Pons (tissue), 1 donor: Measurements from ENCODE around the gene ARHGEF3.

ENCODE experiments used
- DNase-seq: peaks from one replicate; pipeline ENCODE4 v3.0.0-alpha.2; 2016; ENCODE audit warnings: low spot score

Gene ARHGEF3

DNA sequence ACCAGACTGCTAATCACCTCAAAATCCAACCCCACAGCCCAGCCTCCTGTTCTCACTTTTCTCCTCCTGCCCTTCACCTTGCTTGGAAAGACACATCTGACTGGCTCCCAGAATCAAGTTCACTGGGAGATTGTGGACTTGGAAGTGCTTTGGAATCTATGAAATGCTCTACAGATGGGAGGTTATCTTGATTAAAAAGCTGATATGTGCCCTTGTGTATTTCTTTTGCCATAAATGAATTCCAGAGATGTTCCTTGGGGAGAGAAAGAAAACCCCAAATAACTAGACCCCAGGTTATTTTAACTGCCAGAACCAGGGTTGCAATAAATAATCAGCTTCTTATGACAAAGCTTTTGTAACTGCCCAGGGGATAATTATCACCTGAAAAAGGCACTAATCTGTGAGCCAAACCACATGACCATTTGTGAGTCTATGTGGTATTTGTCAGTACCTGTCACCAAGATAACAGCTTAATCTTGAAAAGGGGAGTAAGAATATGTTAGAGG lies 21.7 kb upstream of the ARHGEF3 start:
- no peak for DNase-seq

GRCh38 chr3:56822501-56822900 lies 20.8 kb upstream of the ARHGEF3 start:
- DNase-seq, result no peak

DNA sequence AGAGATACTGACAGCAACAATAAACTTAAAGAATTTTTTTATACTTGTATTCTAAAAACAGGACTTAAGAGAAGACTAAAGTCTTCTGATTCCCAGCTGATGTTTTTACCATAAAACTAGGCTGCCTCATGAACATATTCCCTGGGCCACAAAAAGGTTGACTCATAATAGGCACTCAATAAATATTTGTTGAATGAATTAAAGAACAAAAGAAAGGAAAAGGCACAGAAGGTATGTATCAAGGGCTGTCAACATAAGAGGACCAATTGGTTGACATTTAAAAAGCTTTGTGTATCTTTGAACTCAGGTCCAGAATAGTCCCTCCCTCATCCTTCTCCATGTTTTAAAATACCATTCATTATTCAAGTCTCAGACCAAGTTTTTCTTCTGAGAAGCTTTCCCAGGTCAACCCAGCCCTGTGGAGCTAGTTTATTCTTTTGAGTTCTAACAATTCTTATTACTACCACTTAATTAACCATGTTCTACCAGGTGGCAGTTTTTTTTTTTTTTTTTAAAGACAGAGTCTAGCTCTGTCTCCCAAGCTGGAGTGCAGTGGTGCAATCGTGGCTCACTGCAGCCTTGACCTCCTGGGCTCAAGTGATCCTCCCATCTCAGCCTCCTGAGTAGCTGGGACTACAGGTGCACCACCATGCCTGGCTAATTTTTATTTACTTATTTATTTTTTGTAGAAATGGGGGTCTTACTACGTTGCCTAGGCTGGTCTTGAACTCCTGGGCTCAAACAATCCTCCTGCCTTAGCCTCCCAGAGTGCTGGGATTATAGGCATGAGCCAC lies 17.5 kb upstream of the ARHGEF3 start:
- DNase-seq, result no peak

DNA sequence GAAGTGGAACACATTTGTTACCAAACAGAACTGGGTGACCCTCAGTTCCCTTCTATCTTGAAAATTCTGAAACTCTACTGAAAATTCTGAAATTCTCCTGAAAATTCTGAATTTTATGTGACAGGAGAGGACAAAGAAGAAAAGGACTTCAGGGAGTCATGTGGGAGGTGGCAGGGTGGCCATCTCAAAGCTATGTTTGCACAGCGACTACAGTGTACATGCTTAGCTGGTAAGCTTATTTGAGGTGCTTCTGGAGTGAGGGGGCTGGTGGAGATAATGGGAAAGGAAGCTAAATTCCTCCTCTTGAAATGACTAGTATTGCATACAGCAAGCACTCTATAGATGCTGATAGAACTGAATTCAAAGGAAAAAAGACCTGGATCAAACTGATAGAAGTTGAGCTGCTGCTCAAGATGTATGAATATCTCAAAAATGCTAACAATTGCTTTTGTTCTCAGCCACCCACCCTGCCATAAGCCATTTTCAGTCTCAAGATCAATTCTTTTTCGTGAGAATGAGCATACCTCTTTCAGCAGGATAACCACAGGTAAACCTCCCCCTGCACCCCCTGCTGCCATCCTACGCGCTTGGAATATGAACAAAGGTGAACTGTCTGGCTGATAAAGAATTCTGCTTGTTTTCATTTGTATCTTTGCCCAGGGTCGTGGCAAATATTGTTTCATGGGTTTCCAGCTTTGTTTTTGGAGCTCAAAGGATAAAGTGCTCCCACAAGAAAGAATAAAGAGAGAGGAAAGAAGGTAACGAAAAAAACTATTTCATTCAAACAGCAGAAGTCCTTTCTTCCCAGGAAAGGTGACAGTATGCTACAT lies 16.6 kb upstream of the ARHGEF3 start:
- DNase-seq, result no peak

DNA sequence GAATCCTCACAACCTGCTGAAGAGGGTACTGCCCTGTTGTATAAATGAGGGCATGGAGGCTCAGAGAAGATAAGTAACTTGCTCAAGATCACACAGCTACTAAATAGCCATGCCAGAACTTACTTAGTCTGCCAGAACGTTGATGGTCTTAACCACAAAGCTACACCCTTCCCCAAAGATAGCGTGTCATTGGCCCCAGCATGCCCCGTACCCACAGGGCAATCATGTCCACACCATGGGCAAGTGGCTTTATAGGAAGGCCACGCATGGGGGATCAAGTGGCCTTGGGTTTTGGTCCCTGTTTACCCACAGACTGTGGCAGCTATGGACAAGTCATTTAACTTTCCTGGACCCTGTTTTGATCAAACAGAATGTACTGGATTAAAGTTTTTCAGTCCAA lies 15.9 kb upstream of the ARHGEF3 start:
- DNase-seq, result no peak

DNA sequence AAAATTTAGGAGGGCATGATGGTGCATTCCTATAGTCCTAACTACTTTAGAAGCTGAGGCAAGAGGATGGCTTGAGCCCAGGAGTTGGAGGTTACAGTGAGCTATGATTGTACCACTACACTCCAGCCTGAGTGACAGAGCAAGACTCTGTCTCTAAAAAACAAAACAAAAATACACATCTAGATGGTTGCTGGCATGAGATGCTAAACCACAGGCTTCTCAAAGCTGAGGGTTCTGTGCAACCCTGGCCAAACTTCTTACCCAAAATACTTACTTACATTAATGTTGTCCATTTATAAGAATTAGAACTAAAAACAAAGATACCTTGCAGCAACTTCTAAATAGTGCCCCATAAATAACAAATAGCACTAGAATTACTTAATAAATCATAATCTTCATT lies 14.3 kb upstream of the ARHGEF3 start:
- DNase-seq, result no peak

DNA sequence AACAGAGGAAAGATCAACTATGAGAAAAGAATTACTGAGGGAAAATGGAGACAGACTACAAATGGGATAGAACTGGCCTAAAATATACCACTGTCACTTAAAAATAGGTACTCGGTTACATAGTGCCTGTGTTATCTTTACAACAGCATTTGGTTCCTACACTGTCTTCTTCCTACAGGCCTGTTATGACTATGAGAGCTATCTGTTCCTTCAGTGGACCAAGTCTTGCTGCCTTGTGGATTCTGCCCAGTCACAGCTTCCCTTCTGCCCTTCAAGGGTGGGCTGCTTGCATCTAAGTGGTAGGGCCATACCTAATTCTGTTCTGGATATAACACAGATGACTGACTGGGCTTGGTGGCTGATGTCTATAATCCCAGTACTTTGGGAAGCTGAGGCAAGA lies 13.8 kb upstream of the ARHGEF3 start:
- DNase-seq, result no peak

GRCh38 chr3:56813653-56813960 lies 11.9 kb upstream of the ARHGEF3 start:
- DNase-seq, result no peak

DNA sequence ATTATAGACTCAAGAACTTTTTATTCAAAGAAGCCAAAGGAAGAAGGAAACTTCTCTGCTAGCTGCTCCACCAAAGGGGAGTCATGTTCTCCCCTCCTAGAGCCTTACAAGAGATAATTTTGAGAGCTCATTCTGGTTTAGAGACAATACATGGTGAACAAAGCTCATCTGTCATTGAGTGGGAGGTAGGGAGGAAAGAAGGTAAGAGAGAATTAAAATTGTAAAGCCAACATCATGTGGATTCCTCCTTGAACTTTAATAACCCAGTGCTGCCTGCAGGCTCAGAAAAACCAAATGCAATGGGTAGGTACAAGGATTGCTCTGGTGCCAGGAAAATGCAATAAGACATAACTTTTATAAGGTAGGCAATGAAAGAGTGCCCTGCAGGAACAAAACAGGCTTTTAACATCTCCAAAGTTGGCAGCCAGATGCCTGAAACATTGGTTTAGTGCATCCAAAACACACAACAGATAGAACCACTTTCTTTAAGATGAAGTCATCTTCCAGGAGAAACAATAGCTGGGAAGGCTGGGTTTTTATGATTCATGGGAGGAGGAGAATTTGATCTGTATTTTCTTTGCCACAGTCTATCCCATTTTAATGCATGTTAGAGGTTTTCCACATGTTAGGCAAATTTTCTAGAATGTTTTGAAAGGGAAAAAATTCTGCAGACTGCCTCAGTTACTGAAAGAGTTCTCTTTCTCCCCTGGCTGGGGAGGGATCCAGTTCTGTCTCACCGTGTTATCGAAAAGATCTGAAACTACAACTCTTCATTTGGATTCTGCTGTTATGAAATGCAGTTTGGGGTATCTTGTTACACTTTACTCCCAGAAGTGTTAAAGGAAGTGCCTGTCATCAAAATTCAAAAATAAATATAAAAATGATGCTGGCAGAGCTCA lies 11.3 kb upstream of the ARHGEF3 start:
- no peak for DNase-seq

- no peak for DNase-seq
Measured at GRCh38 chr3:56811546-56812202, 9.9 kb upstream of the ARHGEF3 start.

DNA sequence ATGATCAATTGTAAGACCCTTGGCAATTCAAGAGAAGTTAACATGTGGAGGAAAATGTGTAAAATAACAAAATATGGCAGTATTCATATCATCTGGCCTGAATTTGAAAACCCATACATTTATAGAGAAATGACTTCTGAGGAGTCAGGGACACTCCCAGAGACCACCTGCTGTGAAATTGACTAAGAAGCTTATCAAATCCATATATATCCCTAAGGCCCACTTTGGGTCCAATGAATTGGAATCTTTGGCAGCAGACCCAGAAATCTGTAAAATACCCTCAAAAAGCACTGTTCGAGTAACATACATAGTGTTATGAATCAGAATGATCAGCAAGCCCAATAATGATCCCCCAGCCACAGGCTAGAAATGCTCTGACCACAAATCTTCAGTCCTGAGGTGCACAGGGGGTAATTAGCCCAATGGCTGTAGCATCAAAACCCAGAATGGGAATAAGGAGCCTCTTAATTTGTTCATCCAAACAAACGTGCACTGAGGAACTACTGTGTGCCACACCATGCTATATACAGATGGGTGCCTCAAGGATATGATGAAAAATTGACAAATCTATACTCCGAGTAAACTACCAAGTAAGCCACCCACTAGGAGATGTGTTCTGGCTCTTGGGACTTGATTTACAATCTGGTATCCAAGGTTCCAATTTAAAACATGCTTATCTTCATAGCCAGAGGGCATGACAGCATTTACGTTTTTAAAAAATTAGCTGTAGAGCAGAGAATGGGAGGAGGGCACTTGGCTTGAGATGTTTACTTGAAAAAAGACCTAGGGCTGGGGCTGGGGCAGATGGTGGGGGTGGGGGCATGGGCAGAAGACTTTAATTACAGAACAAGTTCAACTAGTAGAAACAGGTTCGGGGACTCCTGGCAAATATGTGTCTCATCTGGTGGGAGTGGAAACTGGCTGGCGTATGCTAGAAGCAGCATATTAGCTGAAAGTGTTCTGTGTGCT lies 9.1 kb upstream of the ARHGEF3 start:
- DNase-seq, result no peak

- peak; percentile 89 for DNase-seq
Measured at GRCh38 chr3:56806407-56806806, 4.7 kb upstream of the ARHGEF3 start.

DNA sequence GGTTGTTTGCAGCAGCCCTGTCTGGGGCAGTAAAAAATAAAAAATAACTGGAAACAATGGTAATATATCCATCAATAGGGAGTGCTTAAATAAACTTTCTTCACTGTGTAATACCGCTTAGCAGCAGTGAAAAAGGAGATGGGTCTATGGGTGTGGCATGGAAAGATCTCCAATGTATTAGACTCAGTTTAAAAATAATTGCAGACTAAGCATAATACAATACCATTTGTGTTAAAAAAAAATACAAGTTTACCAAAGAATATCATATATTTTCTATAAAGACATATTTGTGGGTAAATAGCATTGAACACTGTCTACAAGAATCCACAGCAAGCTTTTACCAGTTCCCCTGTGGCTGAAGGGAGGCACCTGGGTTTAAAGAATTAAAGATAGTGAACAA lies 1.0 kb upstream of the ARHGEF3 start:
- DNase-seq, result no peak

DNA sequence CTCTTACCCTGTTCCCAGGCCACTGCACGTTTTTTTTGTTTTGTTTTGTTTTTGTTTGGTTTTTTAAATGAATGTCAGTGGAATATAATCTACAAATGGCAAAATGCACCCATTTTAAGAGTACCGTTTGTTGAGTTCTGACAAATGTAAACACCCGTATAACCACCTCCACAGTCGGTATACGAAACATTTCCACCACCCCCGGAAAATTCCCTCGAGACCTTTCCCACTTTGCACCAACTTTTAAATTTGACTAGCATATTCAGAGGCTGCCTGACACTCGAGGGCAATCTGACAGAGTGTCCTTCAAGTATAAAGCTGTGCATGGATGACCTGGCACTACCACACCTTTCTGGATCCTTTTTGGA lies 613 bp upstream of the ARHGEF3 start:
- no peak for DNase-seq

DNA sequence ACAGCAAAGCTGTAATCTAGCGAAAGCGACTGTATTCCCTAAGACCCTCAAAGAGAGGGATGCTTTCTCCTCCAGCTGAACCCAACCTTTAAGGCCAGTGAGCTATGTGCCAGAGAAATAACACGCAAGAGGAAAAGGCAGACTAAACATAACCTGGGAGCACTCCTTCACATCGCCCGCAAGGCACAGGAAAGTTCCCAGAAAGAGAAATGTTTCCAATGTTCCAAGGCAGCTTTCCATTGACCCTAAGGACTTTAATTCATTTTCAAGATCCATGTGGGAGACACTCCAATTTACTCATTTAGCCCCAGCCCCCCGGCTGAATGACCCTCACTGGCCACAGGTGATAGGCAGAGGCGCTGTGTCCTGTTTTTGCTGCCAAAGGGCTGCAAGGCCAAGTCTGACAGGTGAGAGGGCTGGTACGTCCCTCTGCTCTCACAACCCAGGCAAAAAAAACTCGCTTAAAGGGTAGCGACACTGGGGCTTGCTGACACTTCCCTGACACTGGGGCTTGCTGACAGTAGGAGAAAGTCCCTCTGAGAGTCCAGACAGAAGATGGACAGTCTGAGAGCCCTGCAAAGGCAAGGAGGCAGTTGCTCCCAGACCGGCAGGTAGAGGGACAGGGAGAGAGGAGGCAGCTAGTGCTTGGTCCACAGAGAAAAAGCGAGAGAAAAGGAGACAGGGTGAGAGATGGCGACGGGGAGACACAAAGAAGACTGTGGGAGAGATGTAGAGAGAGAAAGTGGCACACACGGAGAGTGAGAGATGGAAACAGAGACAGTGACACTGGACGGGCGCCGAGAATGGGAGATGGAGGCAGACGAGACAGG lies 702 bp downstream of the ARHGEF3 start:
- no peak for DNase-seq

GRCh38 chr3:56800130-56800831 lies 1.5 kb downstream of the ARHGEF3 start:
- peak; percentile 81 for DNase-seq

DNA sequence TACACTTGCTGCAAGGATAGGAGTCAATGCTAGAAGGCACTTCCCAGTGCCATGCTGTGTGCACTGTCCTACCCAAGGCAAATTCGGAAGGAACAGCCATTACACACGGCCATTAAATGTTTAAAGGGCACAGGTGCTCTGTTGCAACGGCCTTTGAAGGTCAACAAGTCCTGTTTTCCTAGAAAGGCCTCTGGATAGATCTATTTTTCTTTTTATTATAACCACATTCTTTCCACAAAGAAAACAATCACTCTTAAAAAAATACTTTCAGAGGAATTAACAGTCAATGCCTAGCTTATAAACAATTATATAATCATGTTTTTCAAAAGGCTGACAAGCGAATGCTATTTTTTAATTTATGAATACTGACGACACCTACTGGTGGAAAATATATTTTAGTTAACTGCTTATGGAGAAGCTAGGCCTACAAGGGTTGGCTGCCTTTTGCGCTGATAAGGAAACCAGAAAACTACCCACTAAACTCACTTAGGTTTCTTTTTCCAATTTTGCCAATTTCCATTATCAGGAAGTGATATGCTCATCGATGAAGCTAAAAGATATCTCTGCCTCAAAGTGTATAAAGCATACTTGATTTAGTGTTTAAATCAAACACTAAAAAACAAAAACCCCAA lies 2.4 kb downstream of the ARHGEF3 start:
- peak; percentile 96 for DNase-seq

DNA sequence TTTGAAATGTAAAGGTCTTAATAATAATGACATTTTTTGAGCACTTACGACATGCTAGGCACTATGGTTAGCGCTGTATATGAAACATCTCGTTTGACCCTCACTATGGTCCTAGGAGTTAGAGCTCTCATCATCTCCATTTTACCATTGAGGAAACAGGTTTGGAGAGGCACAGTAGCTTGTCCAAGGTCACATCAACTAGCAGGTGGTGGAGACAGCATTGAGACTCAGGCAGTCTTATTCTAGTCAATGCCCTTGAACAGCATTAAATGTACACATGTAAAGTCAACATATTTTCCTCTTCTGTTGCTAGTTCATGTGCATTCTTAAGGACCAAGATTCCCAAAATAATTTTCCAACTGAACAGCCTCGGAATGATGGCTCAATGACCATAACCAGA lies 4.8 kb downstream of the ARHGEF3 start:
- no peak for DNase-seq

DNA sequence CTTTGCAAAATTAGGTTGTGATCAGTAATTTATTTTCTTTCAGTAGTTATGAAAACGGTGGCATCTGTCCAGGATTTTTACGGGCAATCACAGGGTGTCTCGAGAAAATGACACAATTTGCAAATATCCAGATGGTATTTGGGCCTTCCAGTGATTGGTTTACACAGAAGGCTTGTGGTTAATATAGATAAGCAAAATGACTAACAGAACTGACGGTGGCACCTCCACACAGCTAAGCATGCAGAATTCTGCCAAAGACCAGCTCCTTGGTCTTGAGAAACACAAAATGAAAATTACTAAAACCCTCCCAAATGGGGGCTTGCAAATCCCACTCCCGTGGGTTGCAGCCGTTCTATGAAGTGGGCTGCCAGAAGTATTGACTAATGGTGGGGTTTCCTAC lies 5.5 kb downstream of the ARHGEF3 start:
- DNase-seq, result no peak
